HG03565 (cell line): ENCODE measurements around the gene RNPEP.
"Not testable (repeated sequence)": the region's sequence is repeated elsewhere in the genome, so short reads cannot be mapped to it uniquely, and the experiment has no call there.

Source experiments
- ATAC-seq: cut with Tn5 transposase; IDR thresholded peaks from one replicate; pipeline ENCODE4 v1.9.1; 2021; ENCODE audit warnings: mild to moderate bottlenecking, moderate library complexity; ENCODE audit not compliant: unreplicated experiment

RNPEP gene

DNA sequence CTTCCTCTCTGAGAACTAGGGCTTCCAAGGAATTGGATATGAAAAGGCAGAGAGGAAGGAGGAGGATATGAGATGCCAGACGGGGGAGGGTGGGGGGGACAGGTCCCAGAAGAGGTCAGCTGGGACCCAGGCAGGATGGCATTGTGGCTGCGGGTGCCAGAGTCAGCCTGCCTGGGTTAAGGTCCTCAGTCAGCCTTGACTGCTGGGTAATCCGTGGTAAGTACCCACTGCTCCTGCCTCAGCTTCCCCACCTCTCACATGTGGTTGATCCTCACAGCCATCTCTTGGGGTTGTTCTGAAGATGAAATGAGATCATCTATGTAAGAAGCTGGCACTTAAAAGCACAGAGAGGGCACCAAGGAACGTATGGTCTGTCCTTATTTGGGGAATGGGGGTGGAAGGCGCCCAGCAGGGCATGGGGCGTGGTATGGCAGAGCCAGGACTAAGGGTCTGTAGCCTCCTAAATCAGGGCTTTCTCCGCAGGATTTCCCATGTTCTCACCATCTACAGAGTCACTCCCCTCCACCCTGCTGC, 51.8 kb downstream of the RNPEP start:
- no peak for ATAC-seq

- ATAC-seq: no peak
Measured at GRCh38 chr1:202034683-202035462, 52.4 kb downstream of the RNPEP start.

DNA sequence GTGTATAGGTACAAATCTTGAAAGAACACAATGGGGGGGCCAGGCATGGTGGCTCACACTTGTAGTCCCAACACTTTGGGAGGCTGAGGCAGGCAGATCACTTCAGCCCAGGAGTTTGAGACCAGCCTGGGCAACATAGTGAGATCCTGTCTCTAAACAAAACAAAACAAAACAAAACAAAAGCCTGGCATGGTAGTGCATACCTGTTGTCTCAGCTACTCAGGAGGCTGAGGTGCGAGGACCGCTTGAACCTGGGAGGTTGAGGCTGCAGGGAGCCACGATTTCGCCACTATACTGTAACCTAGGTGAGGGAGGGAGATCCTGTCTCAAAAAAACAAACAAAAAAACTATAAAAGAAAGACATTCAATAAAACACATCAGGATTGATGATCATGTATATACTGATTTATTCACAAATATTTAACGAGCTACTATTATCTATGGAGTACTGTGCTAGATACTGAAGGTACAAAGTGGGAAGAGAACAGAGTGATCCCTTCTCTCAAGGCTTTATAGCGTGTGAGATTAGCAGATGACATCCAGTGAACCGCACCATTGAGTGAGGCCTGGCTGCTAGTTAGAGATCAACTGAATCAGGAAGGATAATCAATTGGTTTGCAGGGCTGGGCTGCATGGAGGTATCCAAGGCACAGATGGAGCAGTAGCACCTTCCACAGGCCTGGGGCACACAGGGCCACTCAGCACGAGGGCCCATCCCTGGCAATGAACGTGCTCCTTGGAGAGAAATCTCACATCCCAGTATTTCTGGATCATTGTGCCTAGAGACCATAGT, 54.3 kb downstream of the RNPEP start:
- no peak for ATAC-seq

GRCh38 chr1:202037706-202038296, 55.4 kb downstream of the RNPEP start:
- ATAC-seq: no peak

- no peak for ATAC-seq
Measured at GRCh38 chr1:202038688-202039346, 56.4 kb downstream of the RNPEP start.

DNA sequence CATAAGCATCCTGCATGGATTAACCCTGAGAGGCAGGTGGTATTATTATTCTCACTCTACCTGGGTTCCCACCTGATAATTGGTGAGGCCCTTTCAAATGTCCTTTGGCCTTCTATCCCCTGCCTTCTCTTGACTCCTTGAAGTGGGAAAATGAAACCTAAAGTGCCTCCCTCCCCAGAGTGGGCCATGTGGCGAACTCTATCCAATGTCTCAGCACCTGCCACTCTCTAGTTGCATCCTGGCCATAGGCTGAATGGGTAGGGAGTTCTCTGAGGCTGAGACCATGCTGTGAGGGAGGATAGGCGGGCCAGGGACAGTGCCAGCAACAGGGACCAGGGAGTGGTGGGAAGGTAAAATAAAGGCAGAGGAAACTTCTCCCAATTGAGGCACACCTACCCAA, 63.3 kb downstream of the RNPEP start:
- ATAC-seq: no peak

DNA sequence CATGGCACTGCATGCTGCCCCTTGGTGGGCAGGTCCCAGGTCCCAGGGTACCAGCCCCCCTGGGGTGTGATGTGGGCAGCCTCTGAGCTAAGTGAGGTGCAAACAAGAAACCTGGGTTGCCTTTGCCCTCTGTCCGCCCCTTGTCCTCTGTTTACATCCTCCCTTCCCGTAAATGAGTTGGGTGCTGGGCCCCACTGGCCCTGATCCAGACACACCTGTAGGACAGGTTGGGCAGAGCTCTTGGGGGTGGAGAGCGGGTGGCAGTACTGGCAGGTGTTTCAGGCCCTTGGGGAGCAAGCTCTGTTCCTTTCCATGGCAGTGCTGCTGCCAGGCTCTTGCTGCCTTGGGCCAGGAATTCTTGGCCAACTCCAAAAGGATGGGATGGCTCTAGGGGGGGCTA, 63.8 kb downstream of the RNPEP start:
- ATAC-seq: no peak

DNA sequence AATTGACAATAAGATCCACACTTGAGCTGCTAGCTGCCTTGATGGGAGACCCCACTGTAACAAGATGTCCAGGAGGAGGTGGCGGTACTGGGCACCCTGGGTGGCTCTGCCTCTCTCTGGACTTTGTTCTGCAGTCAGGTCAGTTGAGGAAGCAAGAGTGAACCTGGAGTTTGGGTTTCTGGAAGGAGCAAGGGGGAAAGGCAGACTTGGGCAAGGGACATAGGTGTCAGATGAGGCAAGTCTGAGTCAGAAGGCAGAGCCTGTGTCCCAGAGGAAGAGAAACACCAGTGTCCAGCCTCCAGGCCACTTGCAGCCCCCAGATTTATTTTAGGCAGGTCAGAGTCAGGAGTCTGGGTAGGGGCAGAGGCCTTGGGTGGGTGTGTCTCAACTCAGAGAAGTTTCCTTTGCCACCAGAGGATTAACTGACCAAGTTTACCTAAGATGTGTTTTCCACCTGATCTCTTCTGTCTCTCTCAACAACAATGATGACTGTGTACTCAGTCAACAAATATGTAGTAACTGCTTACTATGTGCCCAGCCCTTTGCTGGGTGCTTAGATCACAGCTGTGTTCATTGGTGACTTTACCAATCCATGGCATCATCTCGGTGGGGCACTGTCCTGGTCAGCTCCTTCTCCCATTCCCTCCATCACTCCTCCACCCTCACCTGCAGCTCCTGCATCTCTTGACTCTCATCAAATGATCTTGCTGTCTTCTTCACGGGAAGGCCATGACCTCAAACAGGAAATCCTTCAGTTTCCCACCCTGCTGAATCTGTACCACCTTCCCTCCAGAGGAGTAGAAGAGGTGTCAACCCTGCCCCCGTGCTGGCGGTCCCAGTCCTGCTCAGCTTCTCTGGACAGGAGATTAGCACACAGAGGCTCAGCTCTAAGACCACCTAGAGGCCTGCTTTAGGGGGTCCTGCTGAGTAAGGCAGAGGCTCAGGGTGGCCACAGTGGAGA, 64.6 kb downstream of the RNPEP start:
- ATAC-seq: no peak

DNA sequence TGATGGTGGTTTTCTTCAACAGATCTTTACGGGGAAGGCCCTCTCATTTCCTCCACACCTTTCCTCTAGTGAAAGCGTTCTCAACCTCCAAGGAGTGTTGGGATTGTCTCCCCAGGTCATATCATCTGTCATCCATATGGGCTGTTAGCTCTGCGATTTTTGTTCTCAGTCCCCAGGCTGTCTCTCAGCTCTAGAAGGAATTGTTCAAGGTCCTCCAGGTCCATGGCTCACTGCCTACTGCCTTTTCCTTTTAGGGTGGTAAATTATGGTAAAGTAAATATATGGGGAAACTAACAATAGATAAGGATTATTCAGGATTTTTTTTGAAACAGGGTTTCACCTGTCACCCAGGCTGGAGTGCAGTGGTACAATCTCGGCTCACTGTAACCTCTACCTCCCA, 65.5 kb downstream of the RNPEP start:
- ATAC-seq: no peak

GRCh38 chr1:202049129-202049528, 66.7 kb downstream of the RNPEP start:
- ATAC-seq: no peak

- no peak for ATAC-seq
Measured at GRCh38 chr1:202054094-202054493, 71.6 kb downstream of the RNPEP start.

DNA sequence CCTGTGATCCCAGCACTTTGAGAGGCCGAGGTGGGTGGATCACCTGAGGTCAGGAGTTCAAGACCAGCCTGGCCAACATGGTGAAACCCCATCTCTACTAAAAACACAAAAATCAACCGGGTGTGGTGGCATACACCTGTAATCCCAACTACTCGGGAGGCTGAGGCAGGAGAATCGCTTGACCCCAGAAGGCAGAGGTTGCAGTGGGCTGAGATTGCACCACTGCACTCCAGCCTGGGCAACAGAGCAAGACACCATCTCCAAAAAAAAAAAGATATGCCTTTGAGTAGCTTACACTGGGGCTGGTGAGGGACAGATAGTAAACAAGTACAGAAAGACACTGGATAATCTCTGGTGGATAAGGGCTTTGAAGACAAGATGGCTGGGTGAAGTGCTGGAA, 72.2 kb downstream of the RNPEP start:
- not testable (repeated sequence) for ATAC-seq
